CD14-positive monocyte (primary cell): ENCODE data around the gene NFU1. TPM values are rescaled to one million over a fixed set of nuclear protein-coding genes. Genes with fewer than 3 reads are reported as not detected.
A peak's percentile ranks its signal among the peaks of the same experiment; 100 is the strongest.

ENCODE experiments used
- DNase-seq, 3 donors: peaks; one replicate each; pipeline ENCODE4 v3.0.0-alpha.2; 2011 to 2022
- H2AFZ ChIP-seq: 2 replicates; pipeline ENCODE4 v1.6.0; 2012; ENCODE audit warnings: mild to moderate bottlenecking, low read depth, low read length, inconsistent platforms; ENCODE audit not compliant: insufficient read depth, poor library complexity, severe bottlenecking
- H3K27ac ChIP-seq, 2 donors: 1 replicate in 1 of 2; 2 replicates in 1 of 2; pipeline ENCODE4 v1.5.1; 2012 to 2013; ENCODE audit warnings: low read length in 2 of 2, control low read depth in 1 of 2, inconsistent platforms in 1 of 2, low read depth in 1 of 2, mild to moderate bottlenecking in 1 of 2
- H3K27me3 ChIP-seq, 2 donors: one replicate each; pipeline versions ENCODE4 v1.6.0 to v1.6.1; 2011 to 2013; ENCODE audit warnings: low read length in 2 of 2; ENCODE audit not compliant: control insufficient read depth in 2 of 2, insufficient read depth in 2 of 2
- H3K36me3 ChIP-seq, 2 donors: replicated peaks in 1 of 2; 1 replicate in 1 of 2; 2 replicates in 1 of 2; pipeline versions ENCODE4 v1.5.1 to v1.6.1; 2012 to 2013; ENCODE audit warnings: low read length in 2 of 2, control low read depth in 1 of 2, inconsistent platforms in 1 of 2, mild to moderate bottlenecking in 1 of 2; ENCODE audit not compliant: insufficient read depth in 2 of 2, control insufficient read depth in 1 of 2
- H3K4me1 ChIP-seq, 2 donors: 1 replicate in 1 of 2; 2 replicates in 1 of 2; pipeline versions ENCODE4 v1.5.1 to v1.6.1; 2012 to 2013; ENCODE audit warnings: low read length in 2 of 2, control low read depth in 1 of 2, inconsistent platforms in 1 of 2, mild to moderate bottlenecking in 1 of 2, moderate library complexity in 1 of 2; ENCODE audit not compliant: insufficient read depth in 2 of 2, control insufficient read depth in 1 of 2
- H3K4me2 ChIP-seq: replicated peaks from 2 replicates; pipeline ENCODE3; 2012; ENCODE audit warnings: low read length, moderate library complexity, mild to moderate bottlenecking; ENCODE audit not compliant: poor library complexity, severe bottlenecking; ENCODE audit errors: extremely low read depth
- H3K4me3 ChIP-seq, 3 experiments: fragments of 200-600 bp in 1 of 3; sonication (generic) in 1 of 3; replicated peaks in 1 of 3; 1 replicate in 2 of 3; 2 replicates in 1 of 3; pipeline ENCODE4 v1.5.1; 2011 to 2013; ENCODE audit warnings: low read length in 3 of 3, mild to moderate bottlenecking in 3 of 3, control low read depth in 2 of 3, low read depth in 2 of 3, inconsistent platforms in 1 of 3, moderate library complexity in 1 of 3
- H3K79me2 ChIP-seq: 2 replicates; pipeline ENCODE4 v1.6.0; 2012; ENCODE audit warnings: mild to moderate bottlenecking, control low read depth, inconsistent platforms, low read length, moderate library complexity; ENCODE audit not compliant: insufficient read depth
- H3K9ac ChIP-seq: 2 replicates; pipeline ENCODE4 v1.6.0; 2017; ENCODE audit warnings: low read length, mild to moderate bottlenecking; ENCODE audit not compliant: insufficient read depth, poor library complexity, severe bottlenecking
- H3K9me3 ChIP-seq, 2 donors: replicated peaks in 1 of 2; 1 replicate in 1 of 2; 2 replicates in 1 of 2; pipeline versions ENCODE4 v1.5.1 to v1.6.1; 2012 to 2013; ENCODE audit warnings: low read length in 2 of 2, control low read depth in 1 of 2; ENCODE audit not compliant: control insufficient read depth in 1 of 2, insufficient read depth in 1 of 2
- H4K20me1 ChIP-seq: 2 replicates; pipeline ENCODE4 v1.6.0; 2012; ENCODE audit warnings: mild to moderate bottlenecking, low read length, control low read depth, moderate library complexity; ENCODE audit not compliant: insufficient read depth
- H3K27ac Mint-ChIP-seq, 7 donors: one replicate each; pipeline ENCODE4 v1.8.0; 2020; ENCODE audit warnings: mild to moderate bottlenecking in 7 of 7, mixed read lengths in 7 of 7, moderate library complexity in 6 of 7, inconsistent platforms in 2 of 7
- H3K27me3 Mint-ChIP-seq, 3 donors: one replicate each; pipeline ENCODE4 v1.8.0; 2021 to 2022; ENCODE audit warnings: low read depth in 3 of 3, mild to moderate bottlenecking in 3 of 3, mixed read lengths in 3 of 3, moderate library complexity in 3 of 3, inconsistent platforms in 1 of 3
- H3K36me3 Mint-ChIP-seq, 2 donors: one replicate each; pipeline ENCODE4 v1.8.0; 2020; ENCODE audit warnings: mixed read lengths in 2 of 2, inconsistent platforms in 1 of 2, mild to moderate bottlenecking in 1 of 2
- H3K4me1 Mint-ChIP-seq: one replicate; pipeline ENCODE4 v1.8.0; 2020; ENCODE audit warnings: mild to moderate bottlenecking, mixed read lengths
- H3K4me3 Mint-ChIP-seq, 2 donors: one replicate each; pipeline ENCODE4 v1.8.0; 2020; ENCODE audit warnings: mild to moderate bottlenecking in 2 of 2, mixed read lengths in 2 of 2, moderate library complexity in 1 of 2
- H3K9me3 Mint-ChIP-seq, 7 donors: one replicate each; pipeline ENCODE4 v1.8.0; 2020 to 2022; ENCODE audit warnings: mixed read lengths in 7 of 7, mild to moderate bottlenecking in 6 of 7, moderate library complexity in 6 of 7, inconsistent platforms in 2 of 7
- WGBS: methylation state at CpG from one replicate; pipeline ENCODE4 v1.1.5; 2013; ENCODE audit warnings: missing lambda C conversion rate; ENCODE audit not compliant: insufficient coverage; 5-methylcytosine and 5-hydroxymethylcytosine counted together
- intact Hi-C, 2 donors: fragments of 100-400 bp; cut with micrococcal nuclease; formaldehyde crosslinking; loops; one replicate each; pipeline versions ENCODE4 v1.15.0 to v1.15.1; 2023
- polyA plus RNA-seq, 3 donors: library from polyadenylated mRNA; depleted of rRNA in 1 of 3; unstranded in 2 of 3; stranded (reverse) in 1 of 3; fragments of 300-500 nt in 2 of 3; fragments of >200 nt in 1 of 3; fragmentation: Illumina TruSeq in 2 of 3; gene quantifications; 1 replicate in 2 of 3; 2 replicates in 1 of 3; pipeline ENCODE4 v1.2.3, GENCODE V29; 2012 to 2021
- TF ChIP-seq, protein P1 (sequence below): fragments of 200-600 bp; IDR thresholded peaks from one replicate; pipeline ENCODE4 v1.8.0; 2022; ENCODE audit warnings: antibody characterized with exemption, mild to moderate bottlenecking

The NFU1 gene
- polyA plus RNA-seq, 3 donors: 10.5 to 56.1 (median 43.0) TPM

GRCh38 chr2:69375494-69376353, 61.5 kb downstream of the NFU1 start:
- H3K27ac Mint-ChIP-seq: peak overlapping the region in 3 of 7 donors; percentile 9 to 33 (median 21)

GRCh38 chr2:69372767-69373166, 64.5 kb downstream of the NFU1 start:
- TF ChIP-seq, protein P1, sequence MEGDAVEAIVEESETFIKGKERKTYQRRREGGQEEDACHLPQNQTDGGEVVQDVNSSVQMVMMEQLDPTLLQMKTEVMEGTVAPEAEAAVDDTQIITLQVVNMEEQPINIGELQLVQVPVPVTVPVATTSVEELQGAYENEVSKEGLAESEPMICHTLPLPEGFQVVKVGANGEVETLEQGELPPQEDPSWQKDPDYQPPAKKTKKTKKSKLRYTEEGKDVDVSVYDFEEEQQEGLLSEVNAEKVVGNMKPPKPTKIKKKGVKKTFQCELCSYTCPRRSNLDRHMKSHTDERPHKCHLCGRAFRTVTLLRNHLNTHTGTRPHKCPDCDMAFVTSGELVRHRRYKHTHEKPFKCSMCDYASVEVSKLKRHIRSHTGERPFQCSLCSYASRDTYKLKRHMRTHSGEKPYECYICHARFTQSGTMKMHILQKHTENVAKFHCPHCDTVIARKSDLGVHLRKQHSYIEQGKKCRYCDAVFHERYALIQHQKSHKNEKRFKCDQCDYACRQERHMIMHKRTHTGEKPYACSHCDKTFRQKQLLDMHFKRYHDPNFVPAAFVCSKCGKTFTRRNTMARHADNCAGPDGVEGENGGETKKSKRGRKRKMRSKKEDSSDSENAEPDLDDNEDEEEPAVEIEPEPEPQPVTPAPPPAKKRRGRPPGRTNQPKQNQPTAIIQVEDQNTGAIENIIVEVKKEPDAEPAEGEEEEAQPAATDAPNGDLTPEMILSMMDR: no peak
- no peak for DNase-seq
- intact Hi-C loops: no loop called here
- Histone ChIP-seq H3K27me3 (no peaks in the 10 kb centered on the region), H4K20me1 (peaks cover 28% of the 10 kb centered on the region), H3K4me2 (no peak overlapping the region), H3K9ac (no peak overlapping the region), H3K9me3 (no peaks in the 10 kb centered on the region), H3K27ac (peak overlapping the region in 1 of 2 donors; percentile 42), H3K4me1 (no peaks in the 10 kb centered on the region), H3K79me2 (peaks cover 51% of the 10 kb centered on the region), H3K4me3 (no peak overlapping the region), H2AFZ (no peak overlapping the region), H3K36me3 (peaks cover 44 to 54% of the 10 kb centered on the region in 2 donors)
- Mint-ChIP-seq H3K27ac (peak overlapping the region in 2 of 7 donors; percentile 13 to 55), H3K9me3 (no peaks in the 10 kb centered on the region), H3K4me3 (no peak overlapping the region), H3K36me3 (peaks cover 46 to 63% of the 10 kb centered on the region in 2 donors), H3K27me3 (peaks cover 0 to 1% (median 0%) of the 10 kb centered on the region in 3 donors), H3K4me1 (peaks cover 3% of the 10 kb centered on the region)

More at GRCh38 chr2:69375494-69376353, 61.5 kb downstream of the NFU1 start:
- TF ChIP-seq, protein P1: peak; percentile 85
- Mint-ChIP-seq H3K4me3 (no peak overlapping the region), H3K9me3 (no peaks in the 10 kb centered on the region), H3K27me3 (peaks cover 0 to 1% (median 0%) of the 10 kb centered on the region in 3 donors), H3K36me3 (peaks cover 20 to 33% of the 10 kb centered on the region in 2 donors), H3K4me1 (peaks cover 8% of the 10 kb centered on the region)
- H3K36me3 ChIP-seq: peaks cover 16 to 25% of the 10 kb centered on the region in 2 donors
- no peak overlapping the region for H3K4me2 ChIP-seq
- H3K27ac ChIP-seq: no peak overlapping the region
- no peak overlapping the region for H2AFZ ChIP-seq
- intact Hi-C loops: no loop called here
- H4K20me1 ChIP-seq: peaks cover 46% of the 10 kb centered on the region
- 97% methylated on average over 4 of the region's 8 CpGs for WGBS
- no peak overlapping the region for H3K9ac ChIP-seq
- H3K9me3 ChIP-seq: no peaks in the 10 kb centered on the region
- DNase-seq: peak; percentile 10 to 50 (median 38)
- peaks cover 80% of the 10 kb centered on the region for H3K79me2 ChIP-seq
- no peak overlapping the region for H3K4me3 ChIP-seq
- H3K27me3 ChIP-seq: no peaks in the 10 kb centered on the region
- H3K4me1 ChIP-seq: no peaks in the 10 kb centered on the region
